Astrocyte (in vitro differentiated cells and primary cell): Measurements from ENCODE around the gene FZR1. TPM values are rescaled to one million over a fixed set of nuclear protein-coding genes. Genes with fewer than 3 reads are reported as not detected.
"Not testable (repeated sequence)": the region's sequence is repeated elsewhere in the genome, so short reads cannot be mapped to it uniquely, and the experiment has no call there.

Experiments used
- DNase-seq: peaks from one replicate; pipeline ENCODE4 v3.0.0-alpha.2; 2010; ENCODE audit warnings: low read depth
- FAIRE-seq: peaks from 2 replicates; lab custom pipeline; 2011; peaks lifted over from hg19 to GRCh38; lab: Jason Lieb, UNC
- H2AFZ ChIP-seq: 2 replicates; pipeline ENCODE4 v1.6.0; 2012; ENCODE audit warnings: low read depth, low read length, inconsistent platforms
- H3K27ac ChIP-seq: 2 replicates; pipeline ENCODE4 v1.5.1; 2011; ENCODE audit warnings: low read depth, low read length, inconsistent platforms
- H3K27me3 ChIP-seq: 2 replicates; pipeline ENCODE4 v1.6.0; 2011; ENCODE audit warnings: low read length, inconsistent platforms; ENCODE audit not compliant: insufficient read depth
- H3K36me3 ChIP-seq: 2 replicates; pipeline ENCODE4 v1.5.1; 2011; ENCODE audit warnings: low read length, inconsistent platforms; ENCODE audit not compliant: insufficient read depth
- H3K4me1 ChIP-seq: 2 replicates; pipeline ENCODE4 v1.5.1; 2011; ENCODE audit warnings: low read length, inconsistent platforms; ENCODE audit not compliant: insufficient read depth
- H3K4me2 ChIP-seq: 2 replicates; pipeline ENCODE4 v1.6.0; 2012; ENCODE audit warnings: low read length, inconsistent platforms
- H3K4me3 ChIP-seq: 2 replicates; pipeline ENCODE4 v1.5.1; 2011; ENCODE audit warnings: low read depth, mild to moderate bottlenecking, low read length, inconsistent platforms; ENCODE audit not compliant: insufficient read depth
- H3K79me2 ChIP-seq: 2 replicates; pipeline ENCODE4 v1.6.0; 2012; ENCODE audit warnings: mild to moderate bottlenecking, low read length, inconsistent platforms; ENCODE audit not compliant: insufficient read depth
- H3K9ac ChIP-seq: 2 replicates; pipeline ENCODE4 v1.6.0; 2012; ENCODE audit warnings: mild to moderate bottlenecking, low read length, inconsistent platforms
- H3K9me3 ChIP-seq: 2 replicates; pipeline ENCODE4 v1.5.1; 2012; ENCODE audit warnings: low read depth, mild to moderate bottlenecking, low read length, inconsistent platforms; ENCODE audit not compliant: insufficient read depth
- H4K20me1 ChIP-seq: 2 replicates; pipeline ENCODE4 v1.6.0; 2012; ENCODE audit warnings: low read length, inconsistent platforms; ENCODE audit not compliant: insufficient read depth
- H3K27ac Mint-ChIP-seq: one replicate; pipeline ENCODE4 v1.8.0; 2021; ENCODE audit warnings: mild to moderate bottlenecking, mixed read lengths; ENCODE audit not compliant: unreplicated experiment
- H3K27me3 Mint-ChIP-seq: one replicate; pipeline ENCODE4 v1.8.0; 2021; ENCODE audit warnings: low read depth, mixed read lengths; ENCODE audit not compliant: unreplicated experiment
- H3K36me3 Mint-ChIP-seq: one replicate; pipeline ENCODE4 v1.8.0; 2021; ENCODE audit warnings: low read depth, mixed read lengths; ENCODE audit not compliant: unreplicated experiment
- H3K4me1 Mint-ChIP-seq: one replicate; pipeline ENCODE4 v1.8.0; 2021; ENCODE audit warnings: low read depth, mixed read lengths; ENCODE audit not compliant: unreplicated experiment
- H3K4me3 Mint-ChIP-seq: one replicate; pipeline ENCODE4 v1.8.0; 2021; ENCODE audit warnings: mild to moderate bottlenecking, moderate library complexity, mixed read lengths; ENCODE audit not compliant: unreplicated experiment
- H3K9me3 Mint-ChIP-seq: one replicate; pipeline ENCODE4 v1.8.0; 2021; ENCODE audit warnings: mild to moderate bottlenecking, mixed read lengths; ENCODE audit not compliant: unreplicated experiment
- CTCF ChIP-seq: IDR thresholded peaks from 2 replicates; pipeline ENCODE4 v1.5.1; 2011; ENCODE audit warnings: low read depth, mild to moderate bottlenecking, inconsistent platforms, low read length, moderate library complexity; ENCODE audit not compliant: insufficient read depth
- EZH2 ChIP-seq: IDR thresholded peaks from 2 replicates; pipeline ENCODE4 v1.6.1; 2012; ENCODE audit warnings: mild to moderate bottlenecking, low read length, inconsistent platforms; ENCODE audit not compliant: insufficient read depth
- total RNA-seq: library from RNA; stranded (reverse); gene quantifications from 2 replicates; pipeline ENCODE4 v1.2.1, GENCODE V29; 2021

Gene FZR1
- total RNA-seq, 1 donor from 2014 or later = 51.8 TPM

GRCh38 chr19:3578390-3578789 is 72.3 kb downstream of the FZR1 start:
- TF ChIP-seq CTCF (no peak), EZH2 (no peak)
- H3K4me3 ChIP-seq = no peak overlapping the region

DNA sequence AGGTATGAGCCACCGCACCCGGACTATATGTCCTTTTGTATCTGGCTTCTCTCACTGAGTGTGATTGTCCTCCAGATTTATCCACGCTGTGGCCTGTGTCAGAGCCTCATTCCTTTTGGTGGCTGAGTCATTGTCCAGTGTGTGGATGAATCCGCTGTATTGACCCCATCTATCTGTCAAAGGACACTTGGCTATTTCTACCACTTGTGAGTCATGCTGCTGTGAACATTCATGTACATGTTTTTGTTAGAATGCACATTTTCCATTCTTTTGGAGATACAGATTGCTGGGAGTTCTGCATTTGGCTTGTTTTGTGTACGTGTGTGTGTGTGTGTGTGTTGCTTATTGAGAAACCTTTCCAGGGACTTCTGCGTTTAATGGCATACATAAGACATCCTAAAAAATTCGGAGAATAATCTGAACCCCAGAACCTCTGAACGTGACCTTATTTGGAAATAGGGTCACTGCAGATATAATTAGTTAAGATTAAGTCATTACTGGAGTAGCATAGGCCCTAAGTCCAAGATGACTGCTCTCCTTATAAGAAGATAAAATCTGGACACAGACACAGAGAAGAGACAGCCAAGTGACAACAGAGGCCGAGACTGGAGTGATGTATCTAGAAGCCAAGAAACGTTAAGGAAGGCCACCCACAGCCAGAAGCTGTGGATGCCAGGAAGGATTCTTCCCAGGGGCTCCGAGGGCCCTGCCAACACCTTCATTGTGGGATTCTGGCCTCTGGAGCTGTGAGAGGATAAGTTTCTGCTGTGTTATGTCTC is 74.2 kb downstream of the FZR1 start:
- Mint-ChIP-seq H3K9me3 (no peaks in the 10 kb centered on the region), H3K27ac (no peak overlapping the region), H3K4me1 (peaks cover 12% of the 10 kb centered on the region), H3K27me3 (peaks cover 9% of the 10 kb centered on the region), H3K36me3 (peaks cover 3% of the 10 kb centered on the region), H3K4me3 (peak overlapping the region; percentile 22)
- Histone ChIP-seq H3K27me3 (no peaks in the 10 kb centered on the region), H4K20me1 (peaks cover 8% of the 10 kb centered on the region), H3K9me3 (no peaks in the 10 kb centered on the region), H3K27ac (peak overlapping the region; percentile 58), H2AFZ (no peak overlapping the region), H3K36me3 (peaks cover 3% of the 10 kb centered on the region), H3K9ac (peak overlapping the region; percentile 22), H3K79me2 (no peaks in the 10 kb centered on the region), H3K4me1 (peaks cover 24% of the 10 kb centered on the region), H3K4me2 (peak overlapping the region; percentile 61), H3K4me3 (no peak overlapping the region)
- FAIRE-seq (peak; percentile 97), DNase-seq (peak; percentile 97)
- no peak for TF ChIP-seq EZH2
- TF ChIP-seq CTCF = no peak

More at GRCh38 chr19:3578390-3578789, 72.3 kb downstream of the FZR1 start:
- no peak for DNase-seq
- no peak overlapping the region for H3K9ac ChIP-seq
- H3K27ac Mint-ChIP-seq = no peak overlapping the region
- H3K4me1 Mint-ChIP-seq = peaks cover 15% of the 10 kb centered on the region
- peaks cover 1% of the 10 kb centered on the region for H3K79me2 ChIP-seq
- H3K4me3 Mint-ChIP-seq = no peak overlapping the region
- H3K9me3 Mint-ChIP-seq = peaks cover 2% of the 10 kb centered on the region
- peaks cover 24% of the 10 kb centered on the region for H3K4me1 ChIP-seq
- FAIRE-seq = no peak
- H3K27me3 Mint-ChIP-seq = peaks cover 9% of the 10 kb centered on the region
- peaks cover 16% of the 10 kb centered on the region for H4K20me1 ChIP-seq
- H3K4me2 ChIP-seq = no peak overlapping the region
- H3K9me3 ChIP-seq = no peaks in the 10 kb centered on the region
- H3K36me3 Mint-ChIP-seq = peaks cover 10% of the 10 kb centered on the region
- H3K27ac ChIP-seq = no peak overlapping the region
- no peaks in the 10 kb centered on the region for H3K27me3 ChIP-seq
- H3K36me3 ChIP-seq = peaks cover 3% of the 10 kb centered on the region
- no peak overlapping the region for H2AFZ ChIP-seq

DNA sequence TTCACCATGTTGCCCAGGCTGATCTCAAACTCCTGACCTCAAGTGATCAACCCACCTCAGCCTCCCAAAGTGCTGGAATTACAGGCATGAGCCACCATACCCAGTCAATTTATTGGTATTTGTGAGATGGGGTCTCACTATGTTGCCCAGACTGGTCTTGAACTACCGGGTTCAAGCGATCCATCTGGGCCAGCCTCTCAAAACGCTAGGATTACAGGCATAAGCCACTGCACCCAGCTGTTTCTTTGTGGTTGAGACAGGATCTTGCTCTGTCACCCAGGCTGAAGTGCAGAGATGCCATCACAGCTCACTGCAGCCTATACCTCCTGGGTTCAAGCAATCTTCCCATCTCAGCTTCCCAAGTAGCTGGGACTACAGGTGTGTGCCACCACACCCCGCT is 75.7 kb downstream of the FZR1 start:
- not testable (repeated sequence) for H3K27ac ChIP-seq, H3K27me3 Mint-ChIP-seq, FAIRE-seq, DNase-seq, H3K9ac ChIP-seq, H2AFZ ChIP-seq, H3K79me2 ChIP-seq, H3K4me3 Mint-ChIP-seq, H3K4me2 ChIP-seq, H3K27ac Mint-ChIP-seq, H4K20me1 ChIP-seq, H3K36me3 ChIP-seq, H3K9me3 Mint-ChIP-seq, H3K36me3 Mint-ChIP-seq, H3K4me3 ChIP-seq, H3K9me3 ChIP-seq, H3K27me3 ChIP-seq
- H3K4me1 ChIP-seq = peaks cover 19% of the 10 kb centered on the region
- H3K4me1 Mint-ChIP-seq = peaks cover 11% of the 10 kb centered on the region

DNA sequence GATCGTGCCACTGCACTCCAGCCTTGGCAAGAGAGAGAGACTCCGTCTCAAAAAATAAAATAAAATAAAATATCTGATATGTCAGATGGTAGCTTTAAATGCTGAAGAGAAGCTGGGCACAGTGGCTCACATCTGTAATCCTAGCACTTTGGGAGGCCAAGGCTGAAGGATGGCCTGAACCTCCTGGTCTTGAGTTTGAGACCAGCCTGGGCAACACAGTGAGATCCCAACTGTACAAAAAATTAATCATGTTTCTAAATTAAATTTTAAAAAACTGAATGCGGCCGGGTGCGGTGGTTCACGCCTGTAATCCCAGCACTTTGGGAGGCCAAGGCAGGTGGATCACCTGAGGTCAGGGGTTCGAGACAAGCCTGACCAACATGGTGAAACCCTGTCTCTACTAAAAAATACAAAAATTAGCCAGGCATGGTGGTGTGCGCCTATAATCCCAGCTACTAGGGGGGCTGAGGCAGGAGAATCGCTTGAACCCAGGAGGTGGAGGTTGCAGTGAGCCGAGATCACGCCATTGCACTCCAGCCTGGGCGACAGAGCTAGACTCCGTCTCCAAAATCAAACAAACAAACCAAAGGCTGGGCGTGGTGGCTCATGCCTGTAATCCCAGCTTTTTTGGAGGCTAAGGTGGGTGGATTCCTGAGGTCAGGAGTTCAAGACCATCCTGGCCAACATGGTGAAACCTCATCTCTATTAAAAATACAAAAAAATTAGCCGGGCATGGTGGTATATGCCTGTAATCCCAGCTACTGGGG is 78.1 kb downstream of the FZR1 start:
- not testable (repeated sequence) for H3K4me3 Mint-ChIP-seq, H3K27me3 ChIP-seq, H3K27ac Mint-ChIP-seq, H3K79me2 ChIP-seq, DNase-seq, H3K4me2 ChIP-seq, H2AFZ ChIP-seq, H3K9me3 ChIP-seq, H4K20me1 ChIP-seq, H3K36me3 ChIP-seq, H3K9ac ChIP-seq, H3K36me3 Mint-ChIP-seq, H3K9me3 Mint-ChIP-seq, FAIRE-seq, H3K27ac ChIP-seq, H3K4me3 ChIP-seq
- H3K27me3 Mint-ChIP-seq = peaks cover 13% of the 10 kb centered on the region
- H3K4me1 ChIP-seq = peaks cover 19% of the 10 kb centered on the region
- H3K4me1 Mint-ChIP-seq = peaks cover 11% of the 10 kb centered on the region
